Forelimb muscle (tissue), 1 donor: Measurements from ENCODE around the gene LRIG3. TPM values are rescaled to one million over a fixed set of nuclear protein-coding genes. Genes with fewer than 3 reads are reported as not detected.
A peak's percentile ranks its signal among the peaks of the same experiment; 100 is the strongest.
"Not testable (repeated sequence)": the region's sequence is repeated elsewhere in the genome, so short reads cannot be mapped to it uniquely, and the experiment has no call there.

Source experiments
- DNase-seq: peaks from one replicate; pipeline ENCODE4 v3.0.0-alpha.2; 2013; ENCODE audit warnings: low read depth
- polyA plus RNA-seq: library from polyadenylated mRNA; unstranded; fragments of 120-200 nt; gene quantifications from one replicate; pipeline ENCODE4 v1.2.1, GENCODE V29; 2013; ENCODE audit not compliant: insufficient read length

LRIG3 gene
- 23.8 TPM for polyA plus RNA-seq

- DNase-seq = peak; percentile 98
Measured at GRCh38 chr12:58920102-58920960, at the start of gene LRIG3. Gene LRIG3, minus strand, starts transcription at chr12:58920504. Its CDS starts 269 bp downstream, at chr12:58920235.

GRCh38 chr12:58969237-58969636 is 48.9 kb upstream of the LRIG3 start:
- no peak for DNase-seq

- peak; percentile 28 for DNase-seq
Measured at GRCh38 chr12:58967561-58967960, 47.3 kb upstream of the LRIG3 start.

- no peak for DNase-seq
Measured at GRCh38 chr12:58966939-58967338, 46.6 kb upstream of the LRIG3 start.

- DNase-seq = no peak
Measured at GRCh38 chr12:58965568-58965967, 45.3 kb upstream of the LRIG3 start.

- no peak for DNase-seq
Measured at GRCh38 chr12:58963844-58964243, 43.5 kb upstream of the LRIG3 start.

- DNase-seq = no peak
Measured at GRCh38 chr12:58961906-58962305, 41.6 kb upstream of the LRIG3 start.

- DNase-seq = no peak
Measured at GRCh38 chr12:58961166-58961565, 40.9 kb upstream of the LRIG3 start.

- no peak for DNase-seq
Measured at GRCh38 chr12:58959639-58960300, 39.5 kb upstream of the LRIG3 start.

GRCh38 chr12:58957298-58957697 is 37.0 kb upstream of the LRIG3 start:
- no peak for DNase-seq

- no peak for DNase-seq
Measured at GRCh38 chr12:58955849-58956248, 35.5 kb upstream of the LRIG3 start.

GRCh38 chr12:58954002-58954401 is 33.7 kb upstream of the LRIG3 start:
- DNase-seq = no peak

- no peak for DNase-seq
Measured at GRCh38 chr12:58950739-58951100, 30.4 kb upstream of the LRIG3 start.

GRCh38 chr12:58949954-58950738 is 29.8 kb upstream of the LRIG3 start:
- DNase-seq = not testable (repeated sequence)

- no peak for DNase-seq
Measured at GRCh38 chr12:58943079-58943478, 22.8 kb upstream of the LRIG3 start.

- no peak for DNase-seq
Measured at GRCh38 chr12:58942345-58942744, 22.0 kb upstream of the LRIG3 start.

GRCh38 chr12:58939399-58940100 is 19.2 kb upstream of the LRIG3 start:
- DNase-seq = no peak

- DNase-seq = no peak
Measured at GRCh38 chr12:58938440-58938839, 18.1 kb upstream of the LRIG3 start.

- no peak for DNase-seq
Measured at GRCh38 chr12:58934528-58934927, 14.2 kb upstream of the LRIG3 start.

- no peak for DNase-seq
Measured at GRCh38 chr12:58932806-58933681, 12.7 kb upstream of the LRIG3 start.

GRCh38 chr12:58931518-58931917 is 11.2 kb upstream of the LRIG3 start:
- DNase-seq = no peak
